HG02885 (cell line): ENCODE measurements around the gene ZFHX3.

Experiments used
- ATAC-seq: cut with Tn5 transposase; IDR thresholded peaks from one replicate; pipeline ENCODE4 v1.9.1; 2021; ENCODE audit warnings: mild to moderate bottlenecking; ENCODE audit not compliant: unreplicated experiment, poor library complexity

ZFHX3 gene

GRCh38 chr16:72743011-72743761 is 304.7 kb downstream of the ZFHX3 start:
- ATAC-seq, result peak; percentile 81

- no peak for ATAC-seq
Measured at GRCh38 chr16:72740347-72740746, 307.6 kb downstream of the ZFHX3 start.

- no peak for ATAC-seq
Measured at GRCh38 chr16:72739577-72739976, 308.4 kb downstream of the ZFHX3 start.

DNA sequence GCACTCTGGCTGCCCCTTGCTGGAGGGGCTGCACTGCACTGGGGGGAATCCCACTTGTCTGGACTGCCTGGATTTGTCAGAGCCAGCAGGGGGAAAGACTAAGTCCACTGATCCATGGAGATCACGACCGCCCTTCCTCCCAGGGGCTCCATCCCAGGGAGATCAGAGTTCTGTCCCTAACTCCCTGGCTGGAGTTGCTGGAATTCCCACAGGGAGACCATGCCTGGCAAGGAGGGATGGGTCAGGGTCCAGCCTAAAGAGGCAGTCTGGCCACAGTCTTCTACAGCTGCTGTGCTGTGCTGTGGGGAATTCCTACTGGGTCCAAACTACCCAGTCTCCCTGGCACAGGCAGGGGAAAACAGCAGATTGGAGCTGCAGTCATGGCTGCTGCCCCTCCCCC is 311.9 kb downstream of the ZFHX3 start:
- no peak for ATAC-seq
